ENCODE results near the gene ZNF710.

DNA sequence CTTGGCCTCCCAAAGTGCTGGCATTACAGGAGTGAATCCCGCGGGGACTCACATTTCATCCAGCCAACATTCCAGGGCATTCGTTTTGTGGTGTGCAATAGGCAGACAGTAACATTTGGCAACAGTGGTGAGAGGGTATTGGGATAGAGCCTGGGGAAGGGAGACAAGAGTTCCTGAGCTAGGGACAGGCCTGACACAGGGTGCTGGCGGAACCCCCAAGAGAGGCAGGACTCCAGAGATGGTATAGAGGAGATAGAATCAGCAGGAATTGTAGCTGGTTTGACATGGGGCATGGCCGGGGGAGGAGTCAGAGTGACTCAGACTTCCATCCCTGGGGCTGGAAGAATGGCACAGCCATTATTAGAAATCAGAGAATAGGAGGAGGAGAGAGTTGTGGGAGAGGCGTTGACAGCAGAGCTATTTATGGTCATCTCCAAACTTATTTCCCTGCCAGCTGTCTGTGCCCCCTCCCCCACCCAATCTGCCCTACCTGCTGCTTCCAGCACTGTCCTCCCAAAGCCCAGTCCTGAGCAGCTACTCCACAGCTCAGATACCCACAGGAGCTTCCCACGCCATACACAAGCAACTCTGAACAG lies 105.5 kb downstream of the ZNF710 start:
- TF ChIP-seq POLR2A (IDR thresholded peaks at IDR 0.05; ENCODE audit: control extremely low read depth in 1 of 2, low read depth in 2 of 2, low read length in 2 of 2) (no peak), POLR2AphosphoS5 (IDR thresholded peaks at IDR 0.05; ENCODE audit: low read depth, low read length) (no peak), TEAD4 (IDR thresholded peaks at IDR 0.05; ENCODE audit: low read depth, low read length) (0 out of 2 replicates have a peak, but pooled peaks have one; percentile 23), SP1 (IDR thresholded peaks at IDR 0.05; ENCODE audit: low read depth, low read length) (no peak)
- TF ChIP-seq, protein P1, sequence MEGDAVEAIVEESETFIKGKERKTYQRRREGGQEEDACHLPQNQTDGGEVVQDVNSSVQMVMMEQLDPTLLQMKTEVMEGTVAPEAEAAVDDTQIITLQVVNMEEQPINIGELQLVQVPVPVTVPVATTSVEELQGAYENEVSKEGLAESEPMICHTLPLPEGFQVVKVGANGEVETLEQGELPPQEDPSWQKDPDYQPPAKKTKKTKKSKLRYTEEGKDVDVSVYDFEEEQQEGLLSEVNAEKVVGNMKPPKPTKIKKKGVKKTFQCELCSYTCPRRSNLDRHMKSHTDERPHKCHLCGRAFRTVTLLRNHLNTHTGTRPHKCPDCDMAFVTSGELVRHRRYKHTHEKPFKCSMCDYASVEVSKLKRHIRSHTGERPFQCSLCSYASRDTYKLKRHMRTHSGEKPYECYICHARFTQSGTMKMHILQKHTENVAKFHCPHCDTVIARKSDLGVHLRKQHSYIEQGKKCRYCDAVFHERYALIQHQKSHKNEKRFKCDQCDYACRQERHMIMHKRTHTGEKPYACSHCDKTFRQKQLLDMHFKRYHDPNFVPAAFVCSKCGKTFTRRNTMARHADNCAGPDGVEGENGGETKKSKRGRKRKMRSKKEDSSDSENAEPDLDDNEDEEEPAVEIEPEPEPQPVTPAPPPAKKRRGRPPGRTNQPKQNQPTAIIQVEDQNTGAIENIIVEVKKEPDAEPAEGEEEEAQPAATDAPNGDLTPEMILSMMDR (IDR thresholded peaks at IDR 0.05; ENCODE audit: control extremely low read depth in 1 of 3, insufficient read depth in 1 of 3, low read depth in 1 of 3, low read length in 3 of 3) = no peak

All from H1 (cell line).